Thoracic aorta (tissue), 2 donors: Measurements from ENCODE around the gene SCUBE1. TPM values are rescaled to one million over a fixed set of nuclear protein-coding genes. Genes with fewer than 3 reads are reported as not detected.

Source experiments
- ATAC-seq: fragments of 150-250 bp; one replicate; pipeline ENCODE4 v1.8.0; 2017; ENCODE audit warnings: low read depth; ENCODE audit not compliant: insufficient number of reproducible peaks, low FRiP score
- DNase-seq: peaks from one replicate; pipeline ENCODE4 v3.0.0-alpha.2; 2020; ENCODE audit warnings: low spot score
- H3K27ac ChIP-seq, 2 donors: fragments of 200-600 bp; sonication (generic); 1 replicate in 1 of 2; 2 replicates in 1 of 2; pipeline ENCODE4 v1.5.1; 2016; ENCODE audit warnings: mild to moderate bottlenecking in 2 of 2, moderate library complexity in 2 of 2
- H3K27me3 ChIP-seq: fragments of 200-600 bp; sonication (generic); replicated peaks from 2 replicates; pipeline ENCODE4 v1.6.0; 2016; ENCODE audit warnings: mild to moderate bottlenecking; ENCODE audit not compliant: insufficient read depth
- H3K36me3 ChIP-seq: fragments of 200-600 bp; sonication (generic); one replicate; pipeline ENCODE4 v1.5.1; 2016
- H3K4me1 ChIP-seq, 2 donors: fragments of 200-600 bp; sonication (generic); 1 replicate in 1 of 2; 2 replicates in 1 of 2; pipeline versions ENCODE4 v1.5.1 to v1.6.0; 2016; ENCODE audit warnings: low read depth in 2 of 2, mild to moderate bottlenecking in 1 of 2; ENCODE audit not compliant: control insufficient read depth in 1 of 2
- H3K4me3 ChIP-seq: fragments of 200-600 bp; sonication (generic); 2 replicates; pipeline ENCODE4 v1.5.1; 2016; ENCODE audit warnings: mild to moderate bottlenecking
- H3K9me3 ChIP-seq: fragments of 200-600 bp; sonication (generic); 2 replicates; pipeline ENCODE4 v1.5.1; 2016
- CTCF ChIP-seq: fragments of 200-600 bp; sonication (generic); IDR thresholded peaks from one replicate; pipeline ENCODE4 v1.5.1; 2019; ENCODE audit warnings: antibody characterized with exemption
- total RNA-seq, 2 donors: library from RNA; depleted of rRNA; stranded (reverse); fragments of >200 nt; gene quantifications; one replicate each; pipeline versions ENCODE4 v1.1.0 to v1.2.3, GENCODE V29; 2016

The SCUBE1 gene
- total RNA-seq, 2 donors from 2014 or later: 6.0 to 25.0 TPM

GRCh38 chr22:43159484-43160178 is 183.5 kb downstream of the SCUBE1 start:
- Histone ChIP-seq H3K27ac (no peak overlapping the region), H3K36me3 (peaks cover 16% of the 10 kb centered on the region), H3K4me3 (no peak overlapping the region), H3K27me3 (no peaks in the 10 kb centered on the region), H3K4me1 (no peaks in the 10 kb centered on the region), H3K9me3 (no peaks in the 10 kb centered on the region)
- TF ChIP-seq CTCF: no peak
- DNase-seq (no peak), ATAC-seq (no peak)

GRCh38 chr22:43158778-43159483 is 184.2 kb downstream of the SCUBE1 start:
- Histone ChIP-seq H3K4me1 (peaks cover 0 to 4% of the 10 kb centered on the region in 2 donors), H3K27ac (no peak overlapping the region), H3K4me3 (no peak overlapping the region), H3K36me3 (peaks cover 16% of the 10 kb centered on the region), H3K9me3 (no peaks in the 10 kb centered on the region), H3K27me3 (no peaks in the 10 kb centered on the region)
- DNase-seq: no peak
- no peak for TF ChIP-seq CTCF
- ATAC-seq: no peak

GRCh38 chr22:43157874-43158546 is 185.2 kb downstream of the SCUBE1 start:
- Histone ChIP-seq H3K9me3 (no peaks in the 10 kb centered on the region), H3K4me3 (no peak overlapping the region), H3K27me3 (no peaks in the 10 kb centered on the region), H3K27ac (no peak overlapping the region), H3K36me3 (peaks cover 11% of the 10 kb centered on the region), H3K4me1 (peaks cover under 1 to 7% of the 10 kb centered on the region in 2 donors)
- TF ChIP-seq CTCF: no peak
- DNase-seq: no peak
- ATAC-seq: no peak

GRCh38 chr22:43156413-43156812 is 186.8 kb downstream of the SCUBE1 start:
- Histone ChIP-seq H3K27me3 (no peaks in the 10 kb centered on the region), H3K9me3 (no peaks in the 10 kb centered on the region), H3K4me3 (no peak overlapping the region), H3K27ac (no peak overlapping the region), H3K4me1 (peaks cover 11 to 13% of the 10 kb centered on the region in 2 donors), H3K36me3 (peaks cover 8% of the 10 kb centered on the region)
- DNase-seq (no peak), ATAC-seq (no peak)
- no peak for TF ChIP-seq CTCF

- H3K27me3 ChIP-seq: no peaks in the 10 kb centered on the region
- ATAC-seq (no peak), DNase-seq (no peak)
- H3K27ac ChIP-seq: no peak overlapping the region
- no peak for TF ChIP-seq CTCF
- H3K9me3 ChIP-seq: no peaks in the 10 kb centered on the region
- H3K4me3 ChIP-seq: no peak overlapping the region
- peaks cover 12 to 16% of the 10 kb centered on the region in 2 donors for H3K4me1 ChIP-seq
- H3K36me3 ChIP-seq: peaks cover 1% of the 10 kb centered on the region
Observed at GRCh38 chr22:43155789-43156188, 187.4 kb downstream of the SCUBE1 start.
